Stimulated activated CD4-positive, alpha-beta T cell treated with anti-CD3 and anti-CD28 coated beads, Interleukin-1b, Interleukin-23, amount 100 ng/mL, for 48 hours (primary cell): ENCODE results near the gene ACTMAP.
"Not testable (repeated sequence)": the region's sequence is repeated elsewhere in the genome, so short reads cannot be mapped to it uniquely, and the experiment has no call there.

Experiments
- DNase-seq: peaks from one replicate; pipeline ENCODE4 v3.0.0-alpha.2; 2020

Gene ACTMAP, protein sequence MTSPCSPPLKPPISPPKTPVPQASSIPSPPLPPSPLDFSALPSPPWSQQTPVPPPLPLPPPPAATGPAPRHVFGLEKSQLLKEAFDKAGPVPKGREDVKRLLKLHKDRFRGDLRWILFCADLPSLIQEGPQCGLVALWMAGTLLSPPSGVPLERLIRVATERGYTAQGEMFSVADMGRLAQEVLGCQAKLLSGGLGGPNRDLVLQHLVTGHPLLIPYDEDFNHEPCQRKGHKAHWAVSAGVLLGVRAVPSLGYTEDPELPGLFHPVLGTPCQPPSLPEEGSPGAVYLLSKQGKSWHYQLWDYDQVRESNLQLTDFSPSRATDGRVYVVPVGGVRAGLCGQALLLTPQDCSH

DNA sequence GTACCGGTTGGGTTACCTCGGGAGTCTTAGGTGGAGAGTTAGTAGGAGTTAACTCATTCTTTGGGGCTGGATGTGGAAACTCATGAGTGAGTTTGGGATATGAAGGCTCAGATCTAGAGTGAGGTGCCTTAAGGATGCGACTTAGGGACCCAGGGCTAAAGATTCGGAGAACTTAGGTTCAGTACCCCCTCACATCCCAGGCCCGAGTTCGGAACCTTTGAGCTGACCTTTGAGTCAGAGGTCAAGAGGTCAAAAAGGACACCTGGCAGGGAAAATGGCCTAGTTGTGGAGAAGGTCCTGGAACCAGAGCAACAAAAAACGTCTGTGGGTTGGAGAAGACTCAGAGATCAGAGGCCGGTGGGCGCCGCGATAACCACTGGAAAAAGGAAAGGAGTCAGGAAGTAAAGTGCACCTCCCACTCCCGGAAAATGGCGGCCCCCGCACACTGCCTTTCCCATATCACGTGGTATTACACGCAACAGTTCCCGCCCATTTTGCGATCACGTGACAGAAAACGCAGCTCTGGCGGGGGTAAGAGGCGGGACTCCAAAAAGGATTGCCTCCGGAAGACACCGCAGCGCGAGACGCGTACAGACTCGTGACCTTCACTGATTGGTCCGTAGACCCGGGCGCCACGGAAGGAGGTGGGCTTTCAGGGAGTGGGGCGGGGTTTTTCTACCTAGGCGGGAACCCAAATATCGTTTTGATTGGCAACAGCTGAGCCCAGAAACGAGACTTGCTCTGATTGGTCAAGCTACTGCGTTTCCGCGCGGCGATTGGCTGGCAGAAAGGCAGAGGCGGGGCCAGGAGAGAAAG, at the start of gene ACTMAP:
Gene ACTMAP (minus strand): TSS at position 420 of the 816 bp plus-strand sequence. CDS start 674 bp downstream, outside the sequence.
- peak; percentile 100 for DNase-seq

DNA sequence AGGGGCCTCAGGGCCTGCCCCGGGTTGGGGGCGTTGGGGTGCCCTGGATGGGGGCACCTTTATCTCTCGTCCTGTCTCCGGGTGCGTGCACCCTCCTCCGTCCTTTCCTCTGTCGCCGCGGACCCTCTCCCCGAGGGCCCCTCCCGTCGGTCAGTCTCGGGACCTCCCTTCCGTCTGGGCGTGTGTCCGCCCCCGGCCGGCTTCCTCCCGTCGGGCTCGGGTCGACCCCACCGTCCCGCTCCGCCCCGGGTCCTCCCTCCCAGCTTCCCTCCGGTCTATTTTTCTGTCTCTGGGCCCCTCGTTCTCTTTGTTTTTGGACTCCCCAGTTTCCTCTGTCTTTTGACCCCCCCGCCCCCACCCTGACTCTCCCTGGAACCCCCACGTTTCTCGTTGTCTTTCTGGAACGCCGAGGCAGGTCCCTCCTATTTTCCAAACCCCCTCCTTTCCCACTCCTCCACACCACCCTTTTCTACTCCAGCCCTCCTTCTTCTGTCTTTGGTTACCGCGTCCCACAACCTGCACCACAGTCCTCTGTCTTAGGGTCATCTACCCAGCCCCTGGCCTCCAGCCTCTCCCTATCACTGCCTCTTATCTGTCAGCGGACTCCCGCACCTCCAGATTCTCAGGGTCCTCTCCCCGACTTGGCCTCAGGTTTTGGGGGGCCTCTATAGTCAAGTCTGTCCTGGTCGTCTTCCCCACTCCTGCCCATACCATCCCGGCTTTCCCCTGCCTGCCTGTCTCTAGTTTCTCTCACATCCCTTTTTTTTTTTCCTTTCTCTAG, 49.5 kb upstream of the ACTMAP start:
- DNase-seq: no peak

- peak; percentile 100 for DNase-seq
These were observed 48.6 kb upstream of the ACTMAP start, which contains the start of gene EGLN2 for GRCh38 chr19:40798683-40799557. EGLN2 (plus strand) TSS chr19:40799191; CDS start chr19:40800573, 1,382 bp downstream.

DNA sequence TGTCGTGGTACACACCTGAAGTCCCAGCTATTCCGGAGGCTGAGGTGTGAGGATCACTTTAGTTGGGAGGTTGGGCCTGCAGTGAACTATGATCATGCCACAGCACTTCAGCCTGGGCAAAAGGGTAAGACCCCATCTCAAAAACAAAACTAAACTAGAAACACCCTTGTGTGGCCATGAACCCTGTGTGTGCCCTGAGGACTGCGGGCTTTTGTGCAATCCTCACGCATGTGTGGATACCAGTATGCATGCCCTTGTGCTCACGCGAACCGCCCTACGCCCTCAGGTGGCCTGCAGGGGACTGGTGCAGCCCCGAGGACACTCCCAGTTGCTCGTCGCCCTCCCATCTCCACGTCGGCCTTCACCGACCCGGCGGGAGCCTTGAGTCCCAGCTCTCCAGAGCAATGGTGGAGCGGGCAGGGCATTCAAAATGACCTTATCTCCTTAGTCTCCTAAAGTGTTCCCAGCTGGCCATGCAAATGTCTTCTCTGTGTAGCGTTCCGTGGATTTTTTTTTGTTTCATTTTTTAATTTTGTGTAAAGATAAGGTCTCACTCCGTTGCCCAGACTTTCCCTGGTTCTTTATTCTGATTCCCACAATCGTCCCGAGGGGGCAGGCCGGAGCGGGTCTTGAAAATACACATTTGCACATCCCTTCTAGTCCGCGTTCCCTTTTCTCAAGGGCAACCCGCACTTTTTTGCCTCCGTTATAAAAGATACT, 47.8 kb upstream of the ACTMAP start:
- DNase-seq: peak; percentile 78

GRCh38 chr19:40797166-40797962, 47.1 kb upstream of the ACTMAP start:
- no peak for DNase-seq

- DNase-seq: no peak
These were observed 41.7 kb upstream of the ACTMAP start for GRCh38 chr19:40791996-40792395.

DNA sequence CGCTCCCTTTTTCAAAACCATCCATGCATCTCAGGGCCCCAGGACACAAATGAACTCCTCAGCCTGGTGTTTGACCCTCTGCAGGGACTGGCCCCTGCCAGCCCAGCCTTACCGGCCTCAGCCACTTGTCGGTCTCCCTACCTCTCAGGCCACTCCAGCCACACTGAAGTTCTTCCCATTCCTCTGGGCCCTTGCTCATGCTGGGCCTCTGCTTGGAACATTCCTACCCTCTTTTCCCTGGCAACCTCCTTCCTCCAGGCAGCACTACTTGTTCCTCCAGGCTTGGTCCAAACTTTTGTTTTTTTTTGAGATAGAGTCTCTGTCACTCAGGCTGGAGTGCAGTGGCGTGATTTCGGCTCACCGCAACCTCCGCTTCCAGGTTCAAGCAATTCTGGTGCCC, 41.1 kb upstream of the ACTMAP start:
- no peak for DNase-seq

DNA sequence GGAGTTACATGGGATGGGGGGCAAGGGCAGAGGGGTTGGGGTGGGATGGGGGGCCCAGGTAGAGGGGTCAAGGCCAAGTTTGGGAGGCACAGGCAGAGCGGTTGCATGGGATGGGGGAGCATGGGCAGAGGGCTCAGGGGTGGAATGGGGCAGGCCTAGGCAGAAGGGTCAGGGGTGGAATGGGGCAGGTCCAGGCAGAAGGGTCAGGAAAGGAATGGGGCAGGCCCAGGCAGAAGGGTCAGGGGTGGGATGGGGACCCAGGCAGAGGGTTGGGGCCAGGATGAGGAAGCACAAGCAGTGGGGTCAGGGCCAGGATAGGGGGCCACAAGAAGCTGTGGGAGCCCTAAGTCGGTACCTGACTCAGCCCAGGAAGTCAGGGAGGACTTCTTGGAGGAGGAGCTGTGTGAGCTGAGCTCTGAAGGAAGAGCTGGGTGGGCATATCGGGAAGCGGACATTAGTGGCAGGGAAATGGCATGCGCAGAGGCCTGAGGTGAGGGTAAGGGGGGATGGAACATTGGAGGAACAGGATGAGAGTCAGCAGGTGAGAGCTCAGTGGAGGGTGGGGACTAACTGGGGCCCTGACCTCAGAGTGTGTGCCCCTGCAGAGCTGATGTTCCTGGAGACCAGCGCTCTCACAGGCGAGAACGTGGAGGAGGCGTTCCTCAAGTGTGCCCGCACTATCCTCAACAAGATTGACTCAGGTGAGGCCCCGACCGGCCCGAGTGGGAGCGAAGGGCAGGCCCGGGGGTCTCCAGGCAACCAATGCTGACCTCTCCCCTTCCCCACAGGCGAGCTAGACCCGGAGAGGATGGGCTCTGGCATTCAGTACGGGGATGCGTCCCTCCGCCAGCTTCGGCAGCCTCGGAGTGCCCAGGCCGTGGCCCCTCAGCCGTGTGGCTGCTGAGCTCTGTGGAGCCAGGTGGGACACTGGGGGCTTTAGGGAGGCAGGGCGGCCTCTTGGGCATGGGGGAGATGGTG, 36.1 kb upstream of the ACTMAP start:
- no peak for DNase-seq

DNA sequence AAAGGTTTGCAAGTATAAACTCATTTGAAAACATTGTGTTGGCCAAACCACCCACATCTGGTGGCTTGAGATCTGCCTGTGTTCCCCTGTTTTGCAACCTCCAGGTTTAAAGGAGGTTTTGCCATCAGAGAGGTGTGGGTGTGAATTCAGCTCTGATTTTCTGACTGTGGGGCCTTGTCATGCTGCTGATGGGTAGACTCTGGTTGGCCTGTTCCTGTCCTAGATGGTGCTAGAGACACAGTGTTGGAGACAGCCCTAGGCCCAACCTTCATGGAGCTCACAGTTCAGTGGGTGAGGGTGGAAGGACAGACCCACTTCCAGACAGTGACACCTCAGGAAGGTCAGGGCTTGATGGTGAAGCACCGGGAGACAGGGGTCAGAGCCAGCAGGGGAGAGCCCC, 35.2 kb upstream of the ACTMAP start:
- DNase-seq: no peak

DNA sequence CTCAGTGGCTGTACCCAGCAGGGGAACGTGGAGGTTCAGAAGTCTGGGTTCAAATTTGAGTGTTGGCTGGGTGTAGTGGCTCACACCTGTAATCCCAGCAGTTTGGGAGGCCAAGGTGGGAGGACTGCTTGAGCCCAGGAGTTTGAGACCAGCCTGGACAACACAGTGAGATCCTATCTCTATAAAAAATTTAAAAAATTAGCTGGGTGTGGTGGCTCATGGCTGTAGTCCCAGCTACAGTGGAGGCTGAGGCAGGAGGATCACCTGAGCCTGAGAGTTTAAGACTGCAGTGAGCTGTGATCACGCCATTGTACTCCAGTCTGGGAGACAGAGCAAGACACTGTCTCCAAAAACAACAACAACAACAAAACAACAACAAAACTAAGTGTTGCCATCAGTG, 33.9 kb upstream of the ACTMAP start:
- not testable (repeated sequence) for DNase-seq

DNA sequence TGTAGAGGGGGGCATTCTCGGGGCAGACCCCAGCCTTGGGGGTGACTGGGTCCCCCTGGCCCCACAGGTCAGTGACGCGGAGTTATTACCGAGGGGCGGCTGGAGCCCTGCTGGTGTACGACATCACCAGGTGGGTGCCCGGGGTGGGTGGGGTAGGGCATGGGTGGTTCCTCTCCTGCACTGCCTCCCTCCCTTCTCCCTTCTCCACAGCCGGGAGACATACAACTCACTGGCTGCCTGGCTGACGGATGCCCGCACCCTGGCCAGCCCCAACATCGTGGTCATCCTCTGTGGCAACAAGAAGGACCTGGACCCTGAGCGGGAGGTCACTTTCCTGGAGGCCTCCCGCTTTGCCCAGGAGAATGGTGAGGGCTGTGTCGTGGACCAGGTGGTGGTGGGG, 33.4 kb upstream of the ACTMAP start:
- DNase-seq: no peak

DNA sequence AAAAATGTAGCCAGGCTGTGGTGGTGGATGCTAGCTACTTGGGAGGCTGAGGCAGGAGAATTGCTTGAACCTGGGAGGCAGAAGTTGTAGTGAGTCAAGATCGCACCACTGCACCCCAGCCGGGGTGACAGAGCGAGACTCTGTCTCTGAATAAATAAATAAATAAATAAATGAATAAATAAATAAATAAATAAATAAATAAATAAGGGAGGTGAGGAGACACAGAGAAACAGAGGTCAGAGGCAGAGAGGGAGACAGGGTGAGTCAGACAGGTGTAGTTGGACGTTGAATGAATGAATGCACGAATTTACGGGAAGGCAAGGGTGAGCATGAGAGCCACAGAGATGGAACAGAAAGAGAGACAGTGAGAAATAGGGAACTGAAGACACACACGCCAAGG, 30.9 kb upstream of the ACTMAP start:
- no peak for DNase-seq

DNA sequence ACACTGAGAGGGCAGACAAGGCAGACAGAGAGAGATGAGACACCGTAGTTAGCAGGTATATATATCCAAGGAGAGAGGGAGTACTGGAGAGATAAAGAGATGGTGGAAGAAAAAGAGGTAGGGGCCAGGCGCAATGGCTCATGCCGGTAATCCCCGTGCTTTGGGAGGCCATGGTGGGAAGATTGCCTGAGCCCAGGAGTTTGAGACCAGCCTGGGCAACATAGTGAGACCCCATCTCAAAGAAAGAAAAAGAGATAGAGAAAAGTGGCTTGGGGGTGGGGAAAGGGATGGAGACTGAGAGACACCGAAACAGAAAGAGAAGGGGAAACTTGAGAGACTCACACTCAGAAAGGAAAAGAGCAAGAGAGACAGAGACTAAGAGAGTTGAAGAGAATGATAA, 30.3 kb upstream of the ACTMAP start:
- DNase-seq: no peak

DNA sequence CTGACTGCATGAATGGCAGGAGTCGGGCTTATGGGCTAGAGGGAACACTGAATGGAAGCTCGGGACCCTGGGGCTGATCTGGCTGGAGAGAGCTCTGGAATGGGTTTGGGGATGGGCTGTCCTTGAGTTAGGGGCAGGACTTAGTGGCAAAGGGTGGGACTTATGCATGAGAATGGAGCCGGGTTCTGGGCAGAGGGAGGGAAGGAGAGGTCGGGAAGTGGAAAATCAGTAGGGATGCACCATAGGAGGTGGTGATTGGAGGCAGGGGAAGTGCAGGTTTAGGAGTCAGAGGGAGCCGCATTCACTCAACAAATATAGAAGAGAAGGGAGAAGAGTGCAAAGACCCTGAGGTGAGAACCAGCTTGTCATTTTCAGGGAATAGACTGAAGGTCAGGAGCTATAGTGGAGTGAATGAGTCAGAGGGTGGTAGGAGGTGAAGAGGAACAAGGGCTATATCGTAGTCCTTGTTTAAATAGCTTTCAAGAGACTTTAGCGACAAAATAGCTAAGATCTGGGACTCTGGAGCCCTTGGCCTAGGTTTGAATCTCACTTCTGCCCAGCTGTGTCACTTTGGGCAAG, 28.5 kb upstream of the ACTMAP start:
- no peak for DNase-seq

DNA sequence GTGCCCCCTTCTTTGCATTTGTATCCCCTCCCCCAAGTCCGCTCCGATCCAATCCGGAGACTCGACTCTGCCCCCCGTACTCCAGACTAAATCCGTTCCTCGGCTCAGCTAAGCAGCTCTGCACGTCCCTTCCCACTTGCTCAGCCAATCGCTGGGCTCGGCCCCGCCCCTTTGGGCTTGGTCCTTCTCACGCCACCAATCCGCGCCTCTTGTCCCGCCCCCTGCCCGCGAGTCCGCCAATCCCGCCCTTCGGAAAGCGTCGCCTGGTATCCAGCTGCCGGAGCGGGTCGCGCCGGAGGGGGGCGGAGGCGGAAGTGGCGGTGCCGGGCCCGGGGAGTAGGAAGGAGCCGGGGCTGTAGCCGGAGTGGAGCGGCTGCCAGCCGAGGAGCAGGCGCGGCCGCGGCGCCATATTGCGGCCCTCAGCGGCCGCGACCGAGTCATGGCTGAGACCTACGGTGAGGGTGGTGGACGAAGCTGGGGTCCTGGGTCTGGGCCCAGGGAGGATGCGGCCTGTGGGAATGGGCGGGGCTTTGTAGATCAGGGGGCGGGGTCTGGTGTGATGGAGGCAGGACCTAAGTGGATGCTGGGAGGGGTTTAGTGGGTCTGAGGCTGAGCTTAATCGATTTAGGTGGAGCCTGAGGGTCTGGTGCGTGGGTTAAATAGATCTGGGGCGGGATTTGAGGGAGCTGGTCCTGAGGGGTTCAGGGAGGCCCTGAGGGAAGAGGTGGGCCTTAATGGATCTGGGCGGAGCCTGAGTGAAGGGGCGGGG, 27.8 kb upstream of the ACTMAP start, which contains the start of gene RAB4B:
Gene RAB4B (plus strand): TSS at position 311 of the 769 bp plus-strand sequence. CDS start 129 bp downstream, at position 440.
- DNase-seq: peak; percentile 100

GRCh38 chr19:40777645-40777936, 27.3 kb upstream of the ACTMAP start:
- DNase-seq: no peak

DNA sequence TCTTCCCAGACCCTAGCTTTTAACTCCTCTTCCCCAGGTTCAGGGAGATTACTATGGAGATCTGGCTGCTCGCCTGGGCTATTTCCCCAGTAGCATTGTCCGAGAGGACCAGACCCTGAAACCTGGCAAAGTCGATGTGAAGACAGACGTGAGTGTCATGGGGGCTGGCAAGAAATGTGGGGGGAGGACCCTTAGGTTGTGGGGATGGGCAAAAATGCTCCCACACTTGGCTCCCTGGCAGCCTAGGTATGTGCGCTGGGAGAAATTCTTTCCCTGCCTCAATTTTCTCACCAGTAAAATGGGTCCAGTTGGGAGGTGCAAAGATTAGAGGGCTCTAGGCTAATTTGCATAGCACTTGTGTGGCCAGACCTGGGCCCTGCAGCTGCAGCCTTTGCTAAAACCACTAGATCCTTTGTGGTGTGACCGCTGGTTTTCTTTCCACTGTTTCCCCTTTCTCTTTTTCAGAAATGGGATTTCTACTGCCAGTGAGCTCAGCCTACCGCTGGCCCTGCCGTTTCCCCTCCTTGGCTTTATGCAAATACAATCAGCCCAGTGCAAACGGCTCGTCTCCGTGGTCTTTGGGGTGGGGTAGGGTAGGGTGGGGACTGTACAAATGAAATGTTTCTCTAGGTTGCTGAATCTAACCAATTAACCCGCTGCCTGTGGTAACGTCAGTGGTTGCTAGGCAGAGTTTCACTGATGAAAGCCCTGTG, 26.8 kb upstream of the ACTMAP start:
- peak; percentile 91 for DNase-seq

DNA sequence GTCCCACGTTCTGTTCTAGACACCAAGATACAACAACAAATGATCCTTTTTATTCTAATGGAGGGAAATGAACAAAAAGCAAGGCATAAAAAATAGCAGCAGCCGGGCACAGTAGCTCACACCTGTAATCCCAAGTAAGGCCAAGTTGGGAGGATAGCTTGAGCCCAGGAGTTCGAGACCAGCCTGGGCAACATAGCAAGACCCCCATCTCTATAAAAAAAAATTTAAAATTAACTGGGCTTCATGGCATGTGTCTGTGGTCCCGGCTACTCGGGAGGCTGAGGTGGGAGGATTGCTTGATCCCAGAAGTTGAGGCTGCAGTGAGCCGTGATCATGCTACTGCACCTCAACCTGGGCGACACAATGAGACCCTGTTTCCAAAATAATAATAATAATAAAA, 26.1 kb upstream of the ACTMAP start:
- no peak for DNase-seq
